HG03108 (cell line): Measurements from ENCODE around the gene LBR.

Experiments
- ATAC-seq: cut with Tn5 transposase; IDR thresholded peaks from one replicate; pipeline ENCODE4 v1.9.1; 2021; ENCODE audit warnings: moderate library complexity; ENCODE audit not compliant: unreplicated experiment

LBR gene

DNA sequence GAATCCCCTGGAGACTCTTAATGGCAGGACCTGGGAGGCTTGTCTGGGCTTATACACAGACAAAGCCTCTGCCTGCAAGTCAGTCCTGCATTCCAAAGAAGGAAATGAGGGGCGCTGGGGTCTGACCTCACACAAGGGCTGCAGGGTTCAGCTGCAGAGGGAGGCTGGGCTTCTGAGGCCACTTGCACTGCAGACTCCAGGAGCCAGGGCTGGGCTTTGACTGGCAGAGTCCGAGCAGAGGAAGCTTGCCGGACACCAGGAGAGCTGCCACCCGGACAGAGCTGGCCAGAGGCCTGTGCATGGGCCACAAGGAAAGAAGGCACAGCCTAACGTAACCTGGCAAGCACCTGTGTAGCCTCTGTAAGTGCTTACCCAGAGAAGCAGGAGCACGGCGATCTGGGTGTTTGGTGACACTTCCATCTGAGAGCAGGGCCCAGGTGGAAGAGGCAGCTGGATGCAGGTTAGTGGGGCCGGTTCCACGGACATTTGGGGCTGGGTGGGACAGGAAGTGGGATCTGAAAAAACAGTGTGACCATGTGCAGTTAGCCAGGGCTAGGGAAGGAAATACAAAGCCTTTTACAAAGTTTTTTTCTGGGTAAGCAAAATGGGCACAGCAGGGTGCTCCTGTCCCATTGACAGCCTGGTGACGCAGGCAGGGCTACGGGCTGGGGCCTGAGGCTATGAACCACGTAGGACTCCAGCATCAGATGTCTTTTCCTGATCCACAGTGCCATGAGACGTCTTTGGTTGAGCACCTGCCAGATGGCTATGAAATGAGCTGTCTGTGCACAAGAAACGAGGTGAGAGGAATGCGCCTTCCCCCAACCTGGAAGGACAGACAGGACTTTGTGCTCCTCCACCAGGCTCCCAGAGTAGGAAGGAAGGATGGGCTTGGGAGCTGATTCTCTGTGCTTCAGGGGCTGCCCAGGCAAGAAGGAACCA lies 37.3 kb upstream of the LBR start:
- no peak for ATAC-seq

DNA sequence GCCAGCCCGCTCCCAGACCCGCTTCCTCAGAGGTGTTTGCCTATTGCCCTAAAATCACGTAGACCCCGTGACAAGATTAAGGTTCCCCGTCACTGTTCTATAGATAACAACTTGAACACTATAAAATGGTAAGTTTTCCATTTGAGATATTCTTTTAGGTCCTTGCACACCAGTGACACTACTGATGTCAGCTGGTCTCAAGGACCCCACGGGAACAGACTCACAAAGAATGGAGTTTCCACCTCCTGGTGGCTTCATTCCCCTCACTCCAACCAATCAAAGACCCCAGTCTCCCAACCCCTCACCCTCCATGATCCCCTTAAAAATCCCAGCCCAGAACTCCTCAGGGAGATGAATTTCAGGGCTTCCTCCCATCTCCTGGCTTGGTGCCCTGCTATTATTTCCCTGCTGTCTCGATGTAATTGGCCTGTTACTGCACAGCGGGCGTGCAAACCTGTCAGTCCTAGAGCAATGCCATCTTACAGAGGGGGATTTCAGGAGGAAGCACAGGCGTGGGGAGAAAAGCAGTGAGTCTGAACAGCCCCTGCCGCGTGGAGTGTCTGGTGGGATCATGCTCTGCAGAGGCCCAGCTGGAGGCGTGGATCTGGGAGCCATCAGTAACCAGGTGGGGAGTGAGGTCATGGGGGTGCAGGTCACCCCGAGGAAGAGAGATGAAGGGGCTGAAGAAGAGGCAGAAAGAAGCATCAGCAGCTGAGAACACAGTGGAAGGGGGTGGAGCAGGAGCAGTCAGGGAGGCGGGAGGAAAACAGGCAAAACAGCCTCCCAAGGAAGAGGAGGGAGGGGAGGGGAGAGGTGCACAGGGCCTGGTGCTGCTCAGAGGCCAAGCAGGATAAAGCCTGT lies 35.1 kb upstream of the LBR start:
- ATAC-seq: no peak

DNA sequence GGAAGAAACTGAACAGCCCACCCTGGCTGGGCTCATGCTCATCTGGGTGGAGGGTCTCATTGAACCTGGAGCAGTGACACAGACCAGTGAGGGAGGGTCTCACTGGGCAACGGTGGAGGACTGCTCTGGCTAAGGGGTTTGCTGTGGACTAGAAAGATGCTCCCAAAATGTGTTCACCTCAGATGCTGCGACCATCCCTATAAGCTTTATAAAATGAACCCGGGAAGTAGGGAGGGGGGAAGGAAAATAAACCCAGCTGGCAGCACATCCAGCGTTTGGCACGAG lies 34.5 kb upstream of the LBR start:
- no peak for ATAC-seq

DNA sequence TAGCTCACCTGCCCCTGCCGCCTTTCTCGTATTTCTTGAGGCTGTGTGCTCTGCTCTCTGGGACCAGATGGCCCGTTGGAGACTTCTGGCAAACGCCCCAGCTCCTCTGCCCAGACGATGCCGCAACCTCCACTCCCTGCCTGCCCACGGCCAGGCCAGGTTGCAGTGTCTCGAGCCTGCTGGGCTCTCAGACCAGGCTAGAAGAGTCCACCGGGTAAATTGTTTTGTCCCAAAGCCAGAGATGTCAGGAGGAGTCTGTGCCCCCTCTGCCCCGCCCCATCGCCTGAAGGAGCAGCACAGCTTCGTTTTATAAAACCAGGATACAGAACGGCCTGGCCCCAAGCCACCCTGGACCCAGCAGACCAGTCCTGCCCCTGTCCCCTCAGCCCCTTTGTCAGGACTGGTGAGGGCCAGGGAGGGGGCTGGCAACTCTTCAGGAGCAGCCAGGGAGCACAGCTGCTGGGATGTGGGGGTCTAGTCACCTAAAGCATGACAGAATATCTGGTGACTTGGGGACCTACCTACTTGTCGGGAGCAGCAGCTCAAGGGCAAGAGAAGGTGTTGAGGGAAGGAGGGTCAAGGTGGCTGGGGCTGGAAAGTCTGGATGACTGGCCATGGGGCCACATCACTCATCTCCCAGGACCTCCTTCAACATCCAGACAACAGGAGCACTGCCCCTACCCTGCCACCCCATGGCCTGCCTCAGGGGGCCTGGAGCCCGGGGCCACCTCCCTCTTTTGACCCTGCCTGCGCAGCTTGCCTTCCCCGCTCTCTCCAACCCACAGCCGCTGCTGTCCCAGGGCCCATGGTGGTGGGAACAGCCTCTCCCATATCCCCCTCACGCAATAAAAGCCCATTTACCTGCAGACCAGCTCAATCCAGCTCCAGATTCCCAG lies 33.9 kb upstream of the LBR start:
- ATAC-seq: no peak

DNA sequence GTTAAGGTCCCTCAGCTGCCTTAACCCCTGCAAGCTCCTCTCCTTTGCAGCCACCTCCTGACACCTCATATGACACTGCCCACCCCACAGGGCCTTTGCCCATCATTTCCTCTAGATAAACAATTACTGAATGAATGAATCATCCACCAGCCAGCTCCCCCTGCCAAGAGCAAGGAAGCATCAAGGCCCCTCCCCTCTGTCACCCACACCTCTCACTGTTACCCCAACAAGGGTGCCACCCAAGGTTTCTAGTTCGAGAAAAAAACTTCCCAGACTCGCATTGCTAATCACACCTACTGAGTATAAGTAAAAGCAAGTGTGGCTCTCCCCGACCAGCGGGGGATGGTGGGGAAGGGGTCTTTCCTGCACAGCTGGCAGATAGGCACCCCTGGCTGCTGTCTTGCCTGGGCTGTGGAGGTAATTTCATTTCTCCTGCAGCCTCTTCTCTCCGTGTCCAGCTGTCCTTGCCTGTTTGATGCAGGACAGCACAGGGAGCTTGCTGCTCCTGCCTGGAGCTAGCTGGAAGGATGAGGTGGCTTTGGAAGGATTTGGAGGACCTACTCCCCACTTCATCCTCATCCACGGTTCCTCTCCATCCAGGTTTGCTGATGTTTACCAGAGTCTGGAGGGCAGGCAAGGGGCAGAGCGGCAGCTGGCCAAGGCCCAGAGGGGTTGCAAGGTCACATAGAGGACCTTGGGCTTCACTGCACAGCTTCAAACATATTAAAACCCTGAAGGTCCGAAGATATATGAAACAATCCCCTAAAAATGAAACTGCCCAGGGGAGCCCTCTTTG lies 33.1 kb upstream of the LBR start:
- no peak for ATAC-seq

DNA sequence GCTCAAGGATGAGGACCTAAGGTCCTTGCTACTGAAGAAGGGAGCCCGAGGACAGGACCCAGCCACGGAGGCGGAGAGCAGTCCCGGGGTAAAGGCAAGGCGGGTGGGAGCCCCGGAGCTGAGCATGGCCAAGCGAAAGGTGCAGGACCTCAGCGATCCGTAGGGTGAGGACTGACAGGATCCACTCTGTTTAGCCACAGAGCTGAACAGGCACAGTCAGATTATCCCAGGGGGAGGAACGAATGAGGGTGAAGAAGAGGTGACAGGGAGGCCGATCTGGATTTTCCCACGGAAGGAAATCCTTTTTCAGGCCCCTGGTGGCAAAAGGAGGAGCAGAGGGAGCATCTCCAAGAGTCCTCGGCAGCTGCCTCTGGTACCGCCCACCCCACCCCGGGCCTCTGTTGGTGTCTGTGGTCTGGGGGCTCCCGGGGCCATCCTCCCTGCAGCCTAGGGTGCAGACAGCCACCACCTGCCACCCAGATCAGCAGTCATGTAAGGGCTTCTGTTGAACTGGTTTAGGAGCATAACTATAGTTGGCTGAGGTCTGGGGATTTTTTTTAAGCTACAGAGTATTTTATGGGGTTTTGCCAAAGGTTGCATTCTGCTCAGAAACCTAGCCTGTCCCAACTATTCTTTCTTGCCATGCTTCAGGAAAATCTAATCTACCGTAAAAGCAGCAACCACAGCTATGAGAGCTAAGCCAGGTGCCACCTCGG lies 32.3 kb upstream of the LBR start:
- ATAC-seq: no peak

DNA sequence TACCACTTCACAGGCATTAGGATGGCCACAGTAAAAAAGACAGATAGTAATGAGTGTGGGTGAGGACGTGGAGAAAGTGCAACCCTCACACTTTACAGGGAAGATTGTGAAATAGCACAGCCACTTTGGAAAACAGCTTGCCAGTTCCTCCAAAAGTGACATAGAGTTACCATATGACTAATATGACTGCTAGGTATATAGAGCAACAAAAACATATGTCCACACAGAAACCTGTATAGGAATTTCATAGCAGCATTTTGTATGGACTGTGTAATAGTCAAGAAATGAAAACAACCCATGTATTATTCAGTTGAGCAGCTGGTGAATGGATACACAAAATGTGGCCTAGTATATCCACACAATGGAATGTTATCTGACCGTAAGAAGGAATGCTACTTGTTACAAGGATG lies 30.4 kb upstream of the LBR start:
- no peak for ATAC-seq

DNA sequence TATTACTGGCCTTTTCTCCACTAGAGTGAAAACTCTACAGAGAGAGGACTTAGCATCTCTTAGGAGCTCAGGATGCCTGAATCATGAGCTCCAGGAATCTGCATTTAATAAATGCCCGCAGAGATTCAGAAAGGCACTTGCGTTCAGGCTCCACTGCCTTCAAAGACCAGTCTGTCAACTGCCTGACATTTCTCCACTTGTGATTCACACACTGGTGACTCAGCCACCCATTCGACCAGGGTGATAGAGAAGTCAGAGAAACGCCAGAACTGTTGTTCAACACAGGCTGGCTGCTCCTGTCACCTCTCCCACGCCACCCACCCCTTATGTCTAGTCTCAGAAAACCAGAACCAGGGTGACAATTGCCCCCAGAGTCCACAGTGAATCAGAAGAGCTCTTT lies 26.9 kb upstream of the LBR start:
- ATAC-seq: no peak

DNA sequence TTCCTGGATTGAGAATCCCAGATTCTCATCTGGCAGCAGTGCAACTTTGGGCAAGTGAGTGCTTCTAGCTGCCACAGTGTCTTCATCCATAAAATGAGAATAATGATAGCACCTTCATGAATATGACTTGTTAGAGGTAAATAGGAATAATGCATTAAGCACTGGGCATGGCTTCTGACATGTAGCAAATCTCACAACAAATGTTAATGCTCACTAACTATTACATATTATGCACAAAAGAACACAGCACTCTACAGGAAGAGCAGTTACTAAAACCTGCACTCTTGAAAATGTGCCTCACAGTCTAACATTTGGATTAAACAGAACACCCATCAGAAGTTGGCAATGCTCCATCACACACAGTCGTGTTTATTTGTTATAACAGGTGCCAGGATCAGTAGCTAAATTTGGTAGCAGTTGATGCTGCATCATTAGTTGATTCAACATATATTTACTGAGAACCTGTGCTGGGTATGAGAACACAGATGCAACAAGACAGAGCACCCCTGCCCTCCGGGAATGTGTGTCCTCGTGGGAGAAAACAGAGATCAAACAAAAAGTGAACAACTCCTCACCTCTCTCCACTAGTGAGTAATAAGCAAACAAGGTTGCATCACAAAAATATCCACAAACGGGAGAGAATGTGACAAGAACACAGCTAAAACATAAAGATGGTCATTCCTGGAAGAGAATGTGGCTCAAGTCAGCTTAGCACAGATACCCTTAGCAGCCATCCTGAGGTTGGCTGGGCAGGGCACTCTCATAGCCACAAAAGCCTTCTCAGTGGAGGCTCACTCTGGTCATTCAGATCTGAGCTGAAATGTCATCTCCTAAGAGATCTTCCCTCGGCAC lies 26.2 kb upstream of the LBR start:
- no peak for ATAC-seq

DNA sequence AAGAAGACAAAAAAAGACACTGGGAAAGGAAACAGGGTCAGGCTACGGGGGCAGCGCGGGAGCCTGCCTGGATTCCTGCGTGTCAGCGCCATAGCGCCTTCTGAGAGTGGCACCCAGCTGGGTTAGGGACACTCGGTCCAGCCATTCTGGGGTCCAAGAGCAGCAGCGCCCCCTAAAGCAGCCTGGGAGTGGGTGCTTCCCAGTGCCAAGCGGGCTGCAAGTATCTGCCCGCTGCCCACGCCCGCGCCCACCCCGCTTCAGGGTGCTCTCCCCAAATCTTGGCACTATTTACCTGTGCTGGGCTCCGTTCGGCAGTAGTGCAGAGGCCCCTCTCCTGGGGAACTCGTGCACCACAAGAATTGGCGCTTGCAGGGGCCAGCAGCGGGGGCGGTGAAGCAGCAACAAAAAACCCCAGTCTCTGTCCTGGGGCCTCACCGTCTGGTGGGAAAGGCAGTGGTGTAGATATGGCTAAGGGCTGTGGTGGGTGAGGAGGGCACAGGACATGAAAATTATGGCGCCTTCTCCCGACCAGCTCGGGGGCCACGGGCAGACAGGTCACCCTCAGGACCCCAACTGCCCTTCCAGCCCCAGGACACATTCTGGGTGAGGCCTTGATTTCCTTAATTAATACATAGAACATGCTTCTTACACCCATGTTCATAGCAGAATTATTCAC lies 24.1 kb upstream of the LBR start:
- ATAC-seq: no peak

DNA sequence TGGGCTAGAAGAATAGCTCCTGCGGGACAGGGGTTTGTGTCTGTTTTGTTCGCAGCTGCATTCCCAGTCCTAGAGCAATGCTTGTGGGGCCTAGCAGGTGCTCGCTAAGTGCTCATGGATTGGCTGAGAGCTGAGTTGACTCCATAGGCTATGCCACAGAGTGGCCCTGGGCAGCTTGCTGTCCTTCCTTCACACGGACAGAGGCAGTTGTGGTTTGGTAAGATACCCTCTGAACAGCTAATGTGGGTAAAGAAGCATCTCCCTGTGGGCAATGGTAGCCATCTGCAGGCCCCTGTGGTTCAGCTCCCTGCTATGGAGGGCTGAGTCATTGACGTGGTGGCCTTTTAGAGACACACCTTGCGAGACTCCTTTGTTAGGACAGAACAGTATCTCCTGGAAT lies 23.5 kb upstream of the LBR start:
- ATAC-seq: no peak

DNA sequence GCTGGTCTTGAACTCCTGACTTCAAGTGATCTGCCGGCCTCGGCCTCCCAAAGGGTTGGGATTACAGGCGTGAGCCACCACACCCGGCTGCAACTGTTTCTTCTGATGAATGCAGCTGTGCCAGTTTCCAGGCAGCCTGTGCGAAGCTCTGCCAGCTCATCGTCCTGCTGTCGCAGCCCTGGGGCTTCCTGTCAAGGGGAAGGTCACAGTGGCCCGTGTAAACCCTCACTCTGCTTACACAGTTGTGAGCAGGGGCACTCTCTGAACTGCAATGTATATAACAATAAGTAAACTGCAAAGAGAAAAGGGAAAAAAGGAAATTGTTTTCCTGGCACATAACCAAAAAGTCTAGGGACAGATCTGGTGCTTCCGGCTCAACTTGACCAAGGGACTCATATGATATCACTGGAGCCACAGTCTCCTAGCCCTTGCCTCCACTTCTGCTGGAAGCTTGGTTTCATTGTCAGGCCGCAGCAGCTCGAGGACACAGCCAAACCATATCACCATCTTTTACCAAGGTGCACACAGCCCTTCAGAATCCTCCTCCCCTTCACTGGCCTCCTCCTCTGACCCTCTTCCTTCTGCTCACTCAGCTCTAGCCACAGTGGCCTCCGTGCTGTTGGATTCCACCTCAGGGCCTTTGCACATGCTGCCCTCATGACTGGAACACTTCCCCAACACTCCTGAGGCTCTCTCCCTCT lies 22.8 kb upstream of the LBR start:
- ATAC-seq: no peak

DNA sequence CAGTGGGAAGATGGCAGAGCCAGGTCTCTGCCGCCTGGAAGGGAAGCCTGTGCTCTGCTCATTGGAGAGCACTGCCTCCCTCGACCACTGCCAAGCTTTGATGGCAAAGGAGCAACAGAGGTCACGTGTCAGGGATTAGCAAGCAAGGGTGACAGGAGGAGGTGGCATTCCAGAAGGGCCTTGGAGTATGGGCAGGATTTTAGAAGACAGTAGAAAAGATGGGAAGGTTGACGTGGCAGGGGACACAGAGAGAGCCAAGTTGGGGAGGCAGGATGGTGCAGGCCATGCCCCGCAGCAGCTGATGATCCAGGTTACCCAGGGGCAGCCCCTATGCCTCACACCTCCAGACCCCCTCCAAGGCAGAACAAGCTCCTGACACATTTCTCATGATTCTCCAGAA lies 21.9 kb upstream of the LBR start:
- no peak for ATAC-seq

DNA sequence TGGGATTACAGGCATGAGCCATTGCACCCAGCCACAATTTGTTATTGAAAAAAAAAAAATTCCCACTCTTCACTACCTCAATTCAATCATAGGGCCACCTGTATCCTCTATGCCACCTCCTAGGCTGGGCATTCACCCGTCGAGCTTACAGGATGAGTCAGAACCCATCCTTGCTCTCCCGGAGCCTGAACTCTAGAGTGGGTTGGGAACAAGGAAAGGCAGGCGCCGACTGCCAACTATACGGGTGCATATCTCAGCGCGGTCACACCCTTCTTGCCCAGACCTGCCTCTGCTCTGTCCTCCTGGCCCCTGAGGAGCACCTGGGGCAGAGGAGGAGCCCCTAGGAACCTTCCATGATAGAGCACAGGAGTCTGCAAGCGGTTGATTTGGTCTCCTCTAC lies 21.4 kb upstream of the LBR start:
- no peak for ATAC-seq

DNA sequence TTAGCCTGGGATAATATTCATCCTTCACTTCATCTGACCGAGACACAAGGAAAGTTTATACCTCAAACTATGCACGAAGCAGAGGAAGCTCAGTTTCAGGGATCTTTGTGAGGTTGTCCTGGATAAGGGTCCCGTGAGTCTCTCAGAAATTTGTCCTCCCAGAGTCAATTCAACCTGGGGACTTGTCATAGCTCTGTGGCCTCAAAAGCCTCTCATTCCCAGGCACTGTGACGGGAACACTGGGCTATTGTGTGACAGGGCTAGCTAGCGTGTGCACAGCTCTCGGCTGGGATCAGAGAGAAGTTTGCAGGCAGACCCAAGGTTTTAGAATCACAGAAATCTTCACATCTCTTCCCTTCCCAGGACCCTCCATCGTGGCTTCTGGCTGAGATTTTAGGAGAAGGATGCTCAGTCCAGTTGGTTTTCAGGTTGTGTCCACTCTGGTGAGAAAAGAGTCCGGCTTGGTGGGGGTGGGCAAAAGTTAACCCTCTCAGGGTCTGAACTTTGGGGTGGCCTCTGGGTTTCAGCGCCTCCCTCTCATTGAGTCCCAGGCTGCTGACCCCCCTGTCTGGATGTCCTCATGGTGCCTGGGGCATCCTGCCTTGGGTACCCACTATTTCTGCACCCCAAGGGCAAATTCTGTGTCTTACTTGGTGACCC lies 20.4 kb upstream of the LBR start:
- ATAC-seq: no peak

DNA sequence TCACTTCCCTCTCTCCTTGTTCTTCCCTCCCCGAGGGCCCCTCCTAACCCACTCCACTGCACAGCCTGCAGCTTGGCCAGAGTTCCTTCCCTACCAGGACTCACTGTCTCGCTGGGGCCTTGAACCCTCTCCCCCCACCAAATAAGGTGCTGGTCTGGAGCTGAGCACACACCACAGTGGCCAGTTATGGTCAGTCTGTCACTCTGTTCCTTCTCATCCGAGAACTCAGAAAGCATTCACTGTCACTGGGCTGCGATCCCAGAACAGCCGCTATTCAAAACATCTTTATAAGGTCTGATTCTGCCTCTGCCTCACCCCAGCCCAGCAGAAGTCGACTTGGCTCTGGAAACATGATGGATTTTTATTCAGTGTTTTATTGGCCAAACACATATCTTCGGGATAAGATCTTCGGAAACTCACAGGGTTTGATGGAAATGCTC lies 19.8 kb upstream of the LBR start:
- no peak for ATAC-seq

DNA sequence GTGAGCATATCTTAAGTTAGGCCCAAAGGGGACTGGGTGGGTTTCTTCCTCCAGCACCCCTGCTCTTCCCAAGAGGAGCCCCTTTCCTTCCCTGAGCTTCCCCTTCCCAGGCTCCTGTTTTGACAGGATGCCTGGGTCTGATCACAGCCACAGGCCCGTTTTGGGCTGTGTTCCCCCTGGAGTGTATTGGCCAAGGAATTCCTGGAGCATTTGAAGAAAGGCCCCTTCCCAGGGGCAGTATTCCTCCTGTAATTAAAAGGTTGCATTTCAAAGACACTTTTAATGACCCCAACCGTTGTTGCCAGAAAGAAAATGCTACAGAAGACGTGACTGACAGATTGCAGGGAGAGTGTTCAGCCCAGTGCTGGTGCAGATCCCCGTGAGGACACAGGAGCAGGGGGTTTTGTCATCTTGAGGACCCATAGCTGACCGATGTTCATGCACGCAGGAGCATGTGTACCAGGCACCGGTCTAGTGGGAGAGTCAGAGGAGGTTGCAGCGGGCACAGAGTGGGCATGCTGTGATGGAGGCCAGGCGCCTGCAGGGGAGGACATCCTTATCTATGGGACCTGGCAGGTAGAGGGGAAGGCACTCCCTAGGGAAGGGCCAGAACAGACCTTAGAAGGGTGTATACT lies 19.3 kb upstream of the LBR start:
- no peak for ATAC-seq
